AG20443 (cell line): ENCODE data around the gene PRDM2.

ENCODE experiments used
- DNase-seq: peaks from one replicate; pipeline ENCODE4 v3.0.0; 2012; ENCODE audit warnings: low spot score, mixed read lengths

PRDM2 gene

GRCh38 chr1:13842497-13842896 lies 142.5 kb downstream of the PRDM2 start:
- no peak for DNase-seq

GRCh38 chr1:13851726-13852125 lies 151.7 kb downstream of the PRDM2 start:
- DNase-seq: no peak

- no peak for DNase-seq
These were observed 155.6 kb downstream of the PRDM2 start for GRCh38 chr1:13855554-13855953.

GRCh38 chr1:13860031-13860430 lies 160.0 kb downstream of the PRDM2 start:
- DNase-seq: no peak

GRCh38 chr1:13864760-13865159 lies 164.8 kb downstream of the PRDM2 start:
- DNase-seq: no peak

- DNase-seq: no peak
These were observed 165.9 kb downstream of the PRDM2 start for GRCh38 chr1:13865851-13866250.

- no peak for DNase-seq
These were observed 167.6 kb downstream of the PRDM2 start for GRCh38 chr1:13867603-13868002.

- no peak for DNase-seq
These were observed 169.3 kb downstream of the PRDM2 start for GRCh38 chr1:13869172-13869797.

- no peak for DNase-seq
These were observed 171.4 kb downstream of the PRDM2 start for GRCh38 chr1:13871413-13871812.

- DNase-seq: no peak
These were observed 171.9 kb downstream of the PRDM2 start for GRCh38 chr1:13871886-13872285.

- DNase-seq: no peak
These were observed 173.0 kb downstream of the PRDM2 start for GRCh38 chr1:13873032-13873431.
